Gastrocnemius medialis (tissue), 4 donors: ENCODE results near the gene CEP72.

Experiments
- POLR2A ChIP-seq, 2 donors: fragments of 450-650 bp; IDR thresholded peaks; one replicate each; pipeline ENCODE4 v1.6.1; 2017; ENCODE audit warnings: antibody characterized with exemption in 2 of 2, mild to moderate bottlenecking in 2 of 2, moderate library complexity in 2 of 2
- TF ChIP-seq, protein P1 (sequence below), 5 experiments: fragments of 450-650 bp in 3 of 5; fragments of 200-600 bp in 2 of 5; sonication (generic) in 2 of 5; IDR thresholded peaks in 4 of 5; conservative IDR thresholded peaks in 1 of 5; 1 replicate in 4 of 5; 2 replicates in 1 of 5; pipeline ENCODE4 v1.5.1; 2016 to 2019; ENCODE audit warnings: antibody characterized with exemption in 5 of 5, mild to moderate bottlenecking in 3 of 5, moderate library complexity in 3 of 5

GRCh38 chr5:659496-660263 lies 47.5 kb downstream of the CEP72 start:
- TF ChIP-seq, protein P1, sequence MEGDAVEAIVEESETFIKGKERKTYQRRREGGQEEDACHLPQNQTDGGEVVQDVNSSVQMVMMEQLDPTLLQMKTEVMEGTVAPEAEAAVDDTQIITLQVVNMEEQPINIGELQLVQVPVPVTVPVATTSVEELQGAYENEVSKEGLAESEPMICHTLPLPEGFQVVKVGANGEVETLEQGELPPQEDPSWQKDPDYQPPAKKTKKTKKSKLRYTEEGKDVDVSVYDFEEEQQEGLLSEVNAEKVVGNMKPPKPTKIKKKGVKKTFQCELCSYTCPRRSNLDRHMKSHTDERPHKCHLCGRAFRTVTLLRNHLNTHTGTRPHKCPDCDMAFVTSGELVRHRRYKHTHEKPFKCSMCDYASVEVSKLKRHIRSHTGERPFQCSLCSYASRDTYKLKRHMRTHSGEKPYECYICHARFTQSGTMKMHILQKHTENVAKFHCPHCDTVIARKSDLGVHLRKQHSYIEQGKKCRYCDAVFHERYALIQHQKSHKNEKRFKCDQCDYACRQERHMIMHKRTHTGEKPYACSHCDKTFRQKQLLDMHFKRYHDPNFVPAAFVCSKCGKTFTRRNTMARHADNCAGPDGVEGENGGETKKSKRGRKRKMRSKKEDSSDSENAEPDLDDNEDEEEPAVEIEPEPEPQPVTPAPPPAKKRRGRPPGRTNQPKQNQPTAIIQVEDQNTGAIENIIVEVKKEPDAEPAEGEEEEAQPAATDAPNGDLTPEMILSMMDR (IDR thresholded peaks at IDR 0.05 in 4 of 5, conservative IDR thresholded peaks at IDR 0.05 in 1 of 5) = no peak
- no peak for TF ChIP-seq POLR2A (IDR thresholded peaks at IDR 0.05)
